ENCODE data around the gene GRID2.

The GRID2 gene

GRCh38 chr4:93649828-93650227 lies 1346.1 kb downstream of the GRID2 start:
- Mint-ChIP-seq H3K4me1 (peaks cover 5% of the 10 kb centered on the region), H3K27ac (no peak overlapping the region), H3K4me3 (no peak overlapping the region), H3K9me3 (no peaks in the 10 kb centered on the region), H3K27me3 (ENCODE audit: low read depth) (no peaks in the 10 kb centered on the region), H3K36me3 (ENCODE audit: low read depth) (no peaks in the 10 kb centered on the region)
- TF ChIP-seq, protein P1, sequence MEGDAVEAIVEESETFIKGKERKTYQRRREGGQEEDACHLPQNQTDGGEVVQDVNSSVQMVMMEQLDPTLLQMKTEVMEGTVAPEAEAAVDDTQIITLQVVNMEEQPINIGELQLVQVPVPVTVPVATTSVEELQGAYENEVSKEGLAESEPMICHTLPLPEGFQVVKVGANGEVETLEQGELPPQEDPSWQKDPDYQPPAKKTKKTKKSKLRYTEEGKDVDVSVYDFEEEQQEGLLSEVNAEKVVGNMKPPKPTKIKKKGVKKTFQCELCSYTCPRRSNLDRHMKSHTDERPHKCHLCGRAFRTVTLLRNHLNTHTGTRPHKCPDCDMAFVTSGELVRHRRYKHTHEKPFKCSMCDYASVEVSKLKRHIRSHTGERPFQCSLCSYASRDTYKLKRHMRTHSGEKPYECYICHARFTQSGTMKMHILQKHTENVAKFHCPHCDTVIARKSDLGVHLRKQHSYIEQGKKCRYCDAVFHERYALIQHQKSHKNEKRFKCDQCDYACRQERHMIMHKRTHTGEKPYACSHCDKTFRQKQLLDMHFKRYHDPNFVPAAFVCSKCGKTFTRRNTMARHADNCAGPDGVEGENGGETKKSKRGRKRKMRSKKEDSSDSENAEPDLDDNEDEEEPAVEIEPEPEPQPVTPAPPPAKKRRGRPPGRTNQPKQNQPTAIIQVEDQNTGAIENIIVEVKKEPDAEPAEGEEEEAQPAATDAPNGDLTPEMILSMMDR (IDR thresholded peaks at IDR 0.05; ENCODE audit: unreplicated experiment in 3 of 3): no peak

DNA sequence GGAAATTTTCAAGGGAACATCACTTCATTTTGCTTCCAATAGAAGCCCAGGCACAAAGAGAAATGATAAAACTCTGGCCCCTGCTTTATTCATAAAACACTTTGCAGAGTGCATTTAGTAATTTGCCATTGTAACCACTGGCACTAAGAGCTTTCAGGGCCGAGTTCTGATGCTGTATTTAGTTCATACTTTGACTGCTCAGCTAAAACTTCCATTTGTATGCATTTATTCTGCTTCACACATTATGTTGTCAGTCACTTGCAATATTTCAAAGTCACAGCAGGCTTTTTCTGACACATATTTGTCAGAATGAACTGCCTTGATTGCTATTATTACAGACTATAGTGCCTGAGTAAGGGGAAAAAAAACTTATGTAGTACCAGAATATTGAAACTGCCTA lies 1350.4 kb downstream of the GRID2 start:
- TF ChIP-seq, protein P1 (IDR thresholded peaks at IDR 0.05; ENCODE audit: unreplicated experiment in 3 of 3): no peak
- H3K36me3 Mint-ChIP-seq (ENCODE audit: low read depth): no peaks in the 10 kb centered on the region
- no peaks in the 10 kb centered on the region for H3K27me3 Mint-ChIP-seq (ENCODE audit: low read depth)
- H3K4me3 Mint-ChIP-seq: no peak overlapping the region
- H3K27ac Mint-ChIP-seq: no peak overlapping the region
- peaks cover 5% of the 10 kb centered on the region for H3K4me1 Mint-ChIP-seq
- no peaks in the 10 kb centered on the region for H3K9me3 Mint-ChIP-seq

GRCh38 chr4:93657527-93657926 lies 1353.8 kb downstream of the GRID2 start:
- Mint-ChIP-seq H3K9me3 (peaks cover 4% of the 10 kb centered on the region), H3K27ac (no peak overlapping the region), H3K4me1 (peaks cover 5% of the 10 kb centered on the region), H3K36me3 (ENCODE audit: low read depth) (no peaks in the 10 kb centered on the region), H3K27me3 (ENCODE audit: low read depth) (no peaks in the 10 kb centered on the region), H3K4me3 (no peak overlapping the region)
- TF ChIP-seq, protein P1 (IDR thresholded peaks at IDR 0.05; ENCODE audit: unreplicated experiment in 3 of 3): no peak

- H3K4me1 Mint-ChIP-seq: peaks cover 2% of the 10 kb centered on the region
- no peaks in the 10 kb centered on the region for H3K27me3 Mint-ChIP-seq (ENCODE audit: low read depth)
- H3K4me3 Mint-ChIP-seq: no peak overlapping the region
- H3K27ac Mint-ChIP-seq: no peak overlapping the region
- no peaks in the 10 kb centered on the region for H3K36me3 Mint-ChIP-seq (ENCODE audit: low read depth)
- TF ChIP-seq, protein P1 (IDR thresholded peaks at IDR 0.05; ENCODE audit: unreplicated experiment in 3 of 3): no peak
- peaks cover 4% of the 10 kb centered on the region for H3K9me3 Mint-ChIP-seq
These were observed 1354.7 kb downstream of the GRID2 start for GRCh38 chr4:93658443-93658842.

DNA sequence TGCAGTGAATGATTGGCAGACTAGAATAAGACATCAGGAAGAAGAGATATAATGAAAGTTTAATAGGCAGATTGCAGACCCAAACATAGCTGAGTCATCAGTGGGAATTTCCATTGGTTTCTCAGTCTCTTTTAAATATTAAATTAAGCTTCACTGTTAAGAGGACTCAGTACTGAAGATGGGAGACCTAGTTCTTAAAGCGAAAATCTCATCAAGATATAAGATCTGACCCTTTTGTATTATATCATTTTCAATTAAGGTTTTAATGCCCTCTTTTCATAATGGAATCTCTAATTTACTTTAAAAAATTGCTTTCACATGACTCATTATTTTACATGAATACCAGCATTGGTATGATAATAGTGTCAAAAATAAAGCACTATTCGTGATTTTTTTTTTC lies 1355.9 kb downstream of the GRID2 start:
- TF ChIP-seq, protein P1 (IDR thresholded peaks at IDR 0.05; ENCODE audit: unreplicated experiment in 3 of 3): no peak
- Mint-ChIP-seq H3K36me3 (ENCODE audit: low read depth) (no peaks in the 10 kb centered on the region), H3K27me3 (ENCODE audit: low read depth) (no peaks in the 10 kb centered on the region), H3K27ac (no peak overlapping the region), H3K9me3 (peaks cover 4% of the 10 kb centered on the region), H3K4me1 (no peaks in the 10 kb centered on the region), H3K4me3 (no peak overlapping the region)

DNA sequence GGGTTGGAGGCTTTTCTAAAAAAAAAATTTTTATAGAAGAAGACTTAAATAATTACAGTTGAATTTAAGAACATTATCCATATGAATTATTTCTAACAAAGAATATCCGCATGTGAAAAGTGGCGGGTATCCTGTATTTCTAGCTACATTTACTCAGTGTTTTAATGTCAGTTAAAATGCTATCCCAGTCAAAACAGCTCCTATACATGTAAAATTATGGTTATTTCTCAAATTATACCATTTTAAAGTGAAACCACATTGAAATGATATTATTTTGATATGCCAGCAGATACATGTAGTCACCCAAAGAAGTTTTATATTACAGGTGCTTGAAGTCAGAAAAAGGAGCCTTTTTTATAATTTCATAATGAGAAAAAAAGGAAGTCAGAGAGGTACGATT lies 1356.3 kb downstream of the GRID2 start:
- no peaks in the 10 kb centered on the region for H3K27me3 Mint-ChIP-seq (ENCODE audit: low read depth)
- no peak overlapping the region for H3K27ac Mint-ChIP-seq
- TF ChIP-seq, protein P1 (IDR thresholded peaks at IDR 0.05; ENCODE audit: unreplicated experiment in 3 of 3): no peak
- no peaks in the 10 kb centered on the region for H3K4me1 Mint-ChIP-seq
- H3K9me3 Mint-ChIP-seq: peaks cover 4% of the 10 kb centered on the region
- no peak overlapping the region for H3K4me3 Mint-ChIP-seq
- no peaks in the 10 kb centered on the region for H3K36me3 Mint-ChIP-seq (ENCODE audit: low read depth)

Data from nephron (organoid).